ENCODE measurements around the gene ADAM33.

- TF ChIP-seq BHLHE40 (IDR thresholded peaks at IDR 0.05; ENCODE audit: low read length) (no peak), CTCF (CRISPR knock-in tag; IDR thresholded peaks at IDR 0.05) (no peak), CEBPB (IDR thresholded peaks at IDR 0.05; ENCODE audit: borderline replicate concordance, low read depth, low read length) (no peak), POLR2AphosphoS5 (IDR thresholded peaks at IDR 0.05; ENCODE audit: low read depth, low read length) (no peak), PLSCR1 (CRISPR knock-in tag; IDR thresholded peaks at IDR 0.05; ENCODE audit: borderline replicate concordance) (no peak), RAD21 (CRISPR knock-in tag; IDR thresholded peaks at IDR 0.05) (no peak), HNRNPH1 (optimal IDR thresholded peaks at IDR 0.05; ENCODE audit: low read depth, low read length) (no peak), FUBP1 (CRISPR knock-in tag; IDR thresholded peaks at IDR 0.05; ENCODE audit: borderline replicate concordance) (no peak), MAX (IDR thresholded peaks at IDR 0.05) (no peak), HMGXB4 (CRISPR knock-in tag; IDR thresholded peaks at IDR 0.05; ENCODE audit: borderline replicate concordance in 1 of 2, low read depth in 1 of 2) (no peak), ZNF792 (CRISPR knock-in tag; IDR thresholded peaks at IDR 0.05) (no peak), FOXP1 (IDR thresholded peaks at IDR 0.05) (no peak), FOXP1 (CRISPR knock-in tag; IDR thresholded peaks at IDR 0.05) (no peak)
Observed at GRCh38 chr20:3702611-3703391, 21.0 kb upstream of the ADAM33 start.
